ENCODE results near the gene XYLT1. TPM values are rescaled to one million over a fixed set of nuclear protein-coding genes. Genes with fewer than 3 reads are reported as not detected.

XYLT1 gene
- total RNA-seq, 1 experiment from 2014 or later, result 14.5 TPM

DNA sequence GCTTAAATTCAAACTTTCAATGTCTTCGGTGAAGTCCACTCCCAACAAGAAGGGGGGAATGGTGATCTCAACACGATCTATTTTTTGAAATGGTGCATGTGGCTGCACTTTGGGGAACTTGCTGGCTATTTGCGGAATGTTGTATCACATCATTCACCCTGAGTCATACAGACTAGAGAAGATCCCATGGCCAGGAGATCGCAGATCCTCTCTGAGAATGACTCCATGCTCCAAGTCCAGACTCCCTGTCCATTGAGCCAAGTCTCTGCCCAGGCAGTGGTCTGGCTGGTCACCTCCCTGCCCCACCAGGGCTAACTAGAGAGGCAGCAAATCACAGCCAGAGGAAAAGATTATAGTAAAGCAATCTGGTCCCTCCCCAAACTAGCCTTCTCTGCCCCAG lies 120.6 kb downstream of the XYLT1 start:
- H3K18ac ChIP-seq (ENCODE audit: insufficient read length, low read depth, low read length), result no peak overlapping the region
- no peak overlapping the region for H2BK12ac ChIP-seq (ENCODE audit: insufficient read length, low read depth, low read length)
- no peak overlapping the region for H2BK20ac ChIP-seq (ENCODE audit: low read depth, low read length, poor library complexity, severe bottlenecking)
- H3K79me1 ChIP-seq (ENCODE audit: insufficient read depth, low read depth, low read length, poor library complexity, severe bottlenecking), result no peaks in the 10 kb centered on the region
- peaks cover 0 to 4% (median 3%) of the 10 kb centered on the region in 3 experiments; a peak in 2 of 7 replicates for H3K36me3 Mint-ChIP-seq (ENCODE audit: insufficient read depth in 1 of 3, low read depth in 3 of 3)
- H3K4me1 Mint-ChIP-seq, result peaks cover 2 to 25% of the 10 kb centered on the region in 2 experiments
- H3K14ac ChIP-seq (ENCODE audit: insufficient read depth, low read length), result no peak overlapping the region
- no peak overlapping the region for H2BK5ac ChIP-seq (ENCODE audit: insufficient read length, low read length)
- no peak overlapping the region for H2BK15ac ChIP-seq (ENCODE audit: low read depth, low read length)
- no peak overlapping the region for H3T11ph ChIP-seq (ENCODE audit: low read length)
- no peak overlapping the region for H3K9ac ChIP-seq (ENCODE audit: extremely low read depth, insufficient read length, low read length)
- no peak overlapping the region for H2AK5ac ChIP-seq (ENCODE audit: insufficient read length, low read length)
- no peaks in the 10 kb centered on the region for H3K9me3 Mint-ChIP-seq
- no CpG with 5 or more reads among the region's 4 CpGs for WGBS (ENCODE audit: extremely low coverage, insufficient read length, low lambda C conversion rate)
- H3K4me2 ChIP-seq (ENCODE audit: insufficient read depth, insufficient read length, low read length), result no peak overlapping the region
- no peaks in the 10 kb centered on the region for H3K27me3 ChIP-seq (ENCODE audit: insufficient read depth, low read length)
- no peaks in the 10 kb centered on the region for H3K23me2 ChIP-seq (ENCODE audit: insufficient read length, low read depth, low read length, poor library complexity, severe bottlenecking)
- no peak overlapping the region; a peak in 1 of 7 replicates for H3K27ac Mint-ChIP-seq
- H4K8ac ChIP-seq (replicated peaks; ENCODE audit: insufficient read length, low read depth, low read length), result no peak overlapping the region
- H3K9me3 ChIP-seq (ENCODE audit: control insufficient read depth, low read depth, low read length), result no peaks in the 10 kb centered on the region
- no peaks in the 10 kb centered on the region for H3K4me1 ChIP-seq (ENCODE audit: insufficient read depth, low read length)
- no peaks in the 10 kb centered on the region; the same call in 1 of the 2 replicates for H3K27me3 Mint-ChIP-seq (ENCODE audit: low read depth)
- H4K91ac ChIP-seq (ENCODE audit: insufficient read length, low read depth, low read length), result no peak overlapping the region
- no peak overlapping the region for H2AFZ ChIP-seq (ENCODE audit: low read length)
- no peak for DNase-seq
- H4K5ac ChIP-seq (ENCODE audit: insufficient read length, low read depth, low read length), result no peak overlapping the region
- TF ChIP-seq, protein P1, sequence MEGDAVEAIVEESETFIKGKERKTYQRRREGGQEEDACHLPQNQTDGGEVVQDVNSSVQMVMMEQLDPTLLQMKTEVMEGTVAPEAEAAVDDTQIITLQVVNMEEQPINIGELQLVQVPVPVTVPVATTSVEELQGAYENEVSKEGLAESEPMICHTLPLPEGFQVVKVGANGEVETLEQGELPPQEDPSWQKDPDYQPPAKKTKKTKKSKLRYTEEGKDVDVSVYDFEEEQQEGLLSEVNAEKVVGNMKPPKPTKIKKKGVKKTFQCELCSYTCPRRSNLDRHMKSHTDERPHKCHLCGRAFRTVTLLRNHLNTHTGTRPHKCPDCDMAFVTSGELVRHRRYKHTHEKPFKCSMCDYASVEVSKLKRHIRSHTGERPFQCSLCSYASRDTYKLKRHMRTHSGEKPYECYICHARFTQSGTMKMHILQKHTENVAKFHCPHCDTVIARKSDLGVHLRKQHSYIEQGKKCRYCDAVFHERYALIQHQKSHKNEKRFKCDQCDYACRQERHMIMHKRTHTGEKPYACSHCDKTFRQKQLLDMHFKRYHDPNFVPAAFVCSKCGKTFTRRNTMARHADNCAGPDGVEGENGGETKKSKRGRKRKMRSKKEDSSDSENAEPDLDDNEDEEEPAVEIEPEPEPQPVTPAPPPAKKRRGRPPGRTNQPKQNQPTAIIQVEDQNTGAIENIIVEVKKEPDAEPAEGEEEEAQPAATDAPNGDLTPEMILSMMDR (conservative IDR thresholded peaks at IDR 0.05), result no peak
- no peak overlapping the region for H3K4me3 Mint-ChIP-seq
- no peaks in the 10 kb centered on the region for H4K20me1 ChIP-seq (ENCODE audit: control insufficient read depth, insufficient read depth, insufficient read length)
- no peak overlapping the region for H3K56ac ChIP-seq (ENCODE audit: insufficient read length, low read depth, low read length)
- H3K4ac ChIP-seq (ENCODE audit: low read depth, low read length), result no peak overlapping the region
- no peaks in the 10 kb centered on the region for H3K79me2 ChIP-seq (ENCODE audit: insufficient read depth, low read length)
- H2BK120ac ChIP-seq (ENCODE audit: low read depth, low read length, poor library complexity, severe bottlenecking), result no peak overlapping the region
- H3K23ac ChIP-seq (ENCODE audit: insufficient read length, low read depth, low read length), result no peak overlapping the region
- no peak overlapping the region for H3K27ac ChIP-seq (ENCODE audit: insufficient read length, low read depth, low read length)

Data from H9 (cell line).